Subcutaneous abdominal adipose tissue (tissue), 5 donors: ENCODE measurements around the gene CCDC28B.
A peak's percentile ranks its signal among the peaks of the same experiment; 100 is the strongest.

Experiments used
- H3K27ac ChIP-seq: one replicate; pipeline ENCODE4 v1.7.0; 2013; ENCODE audit warnings: low read depth, mild to moderate bottlenecking, inconsistent platforms, low read length, moderate library complexity
- H3K27me3 ChIP-seq, 5 donors: one replicate each; pipeline ENCODE4 v1.7.0; 2013; ENCODE audit warnings: low read length in 5 of 5, inconsistent platforms in 1 of 5; ENCODE audit not compliant: control insufficient read depth in 5 of 5, insufficient read depth in 4 of 5
- H3K36me3 ChIP-seq, 5 donors: one replicate each; pipeline ENCODE4 v1.7.0; 2013; ENCODE audit warnings: low read length in 5 of 5; ENCODE audit not compliant: control insufficient read depth in 5 of 5, insufficient read depth in 5 of 5
- H3K4me1 ChIP-seq, 5 donors: one replicate each; pipeline ENCODE4 v1.7.0; 2013; ENCODE audit warnings: low read length in 5 of 5, mild to moderate bottlenecking in 3 of 5, moderate library complexity in 1 of 5; ENCODE audit not compliant: control insufficient read depth in 5 of 5, insufficient read depth in 5 of 5
- H3K4me3 ChIP-seq, 5 donors: one replicate each; pipeline ENCODE4 v1.7.0; 2013; ENCODE audit warnings: low read length in 5 of 5, low read depth in 1 of 5
- H3K9ac ChIP-seq, 5 donors: one replicate each; pipeline ENCODE4 v1.7.0; 2013; ENCODE audit warnings: low read length in 5 of 5, mild to moderate bottlenecking in 4 of 5, moderate library complexity in 3 of 5
- H3K9me3 ChIP-seq, 5 donors: one replicate each; pipeline ENCODE4 v1.7.0; 2013; ENCODE audit warnings: low read length in 5 of 5; ENCODE audit not compliant: control insufficient read depth in 5 of 5
- donor health status: healthy.
- donor health status: healthy.
- donor health status: healthy.
- donor health status: healthy.
- donor health status: healthy.

Gene CCDC28B

DNA sequence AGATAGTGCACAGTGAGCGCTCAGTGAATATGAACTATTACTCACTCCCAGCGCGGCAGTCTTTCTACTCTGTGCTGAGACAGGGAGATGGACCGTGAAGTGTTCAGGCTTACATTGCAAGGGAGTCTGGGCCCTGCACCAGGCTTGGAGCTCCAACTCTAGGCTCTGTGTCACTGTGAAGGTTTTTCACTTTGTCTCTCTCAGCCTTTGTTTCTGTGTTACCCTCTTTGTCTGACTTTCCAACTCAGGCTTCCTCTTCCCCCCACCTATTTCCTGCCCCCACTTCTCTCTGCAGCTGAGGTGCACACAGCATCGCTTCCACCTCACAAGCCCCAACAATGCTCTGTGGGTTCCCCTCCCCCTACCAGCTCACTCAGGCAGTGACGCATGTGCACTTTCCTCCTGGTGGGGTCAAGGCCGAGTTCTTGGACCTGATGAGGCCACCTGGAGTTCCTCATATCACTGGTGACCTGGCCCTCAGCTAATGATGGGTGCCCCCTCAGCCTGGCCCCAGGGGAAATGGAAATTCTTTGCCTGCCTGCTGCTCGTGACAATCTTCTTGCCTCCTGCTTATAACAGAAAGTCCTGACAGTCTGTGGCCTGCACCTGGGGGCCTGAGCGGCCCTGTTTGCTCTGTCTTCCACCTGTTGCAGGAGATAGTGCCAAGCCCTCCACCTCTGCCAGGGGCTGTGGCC lies 49.6 kb downstream of the CCDC28B start:
- Histone ChIP-seq H3K27ac (peak overlapping the region; percentile 69), H3K9ac (peak overlapping the region in 1 of 5 donors; percentile 64), H3K4me1 (peaks cover 8 to 71% (median 36%) of the 10 kb centered on the region in 5 donors), H3K9me3 (no peaks in the 10 kb centered on the region), H3K4me3 (peak overlapping the region in 1 of 5 donors; percentile 11), H3K36me3 (no peaks in the 10 kb centered on the region), H3K27me3 (peaks cover 0 to 7% (median 3%) of the 10 kb centered on the region in 5 donors)

DNA sequence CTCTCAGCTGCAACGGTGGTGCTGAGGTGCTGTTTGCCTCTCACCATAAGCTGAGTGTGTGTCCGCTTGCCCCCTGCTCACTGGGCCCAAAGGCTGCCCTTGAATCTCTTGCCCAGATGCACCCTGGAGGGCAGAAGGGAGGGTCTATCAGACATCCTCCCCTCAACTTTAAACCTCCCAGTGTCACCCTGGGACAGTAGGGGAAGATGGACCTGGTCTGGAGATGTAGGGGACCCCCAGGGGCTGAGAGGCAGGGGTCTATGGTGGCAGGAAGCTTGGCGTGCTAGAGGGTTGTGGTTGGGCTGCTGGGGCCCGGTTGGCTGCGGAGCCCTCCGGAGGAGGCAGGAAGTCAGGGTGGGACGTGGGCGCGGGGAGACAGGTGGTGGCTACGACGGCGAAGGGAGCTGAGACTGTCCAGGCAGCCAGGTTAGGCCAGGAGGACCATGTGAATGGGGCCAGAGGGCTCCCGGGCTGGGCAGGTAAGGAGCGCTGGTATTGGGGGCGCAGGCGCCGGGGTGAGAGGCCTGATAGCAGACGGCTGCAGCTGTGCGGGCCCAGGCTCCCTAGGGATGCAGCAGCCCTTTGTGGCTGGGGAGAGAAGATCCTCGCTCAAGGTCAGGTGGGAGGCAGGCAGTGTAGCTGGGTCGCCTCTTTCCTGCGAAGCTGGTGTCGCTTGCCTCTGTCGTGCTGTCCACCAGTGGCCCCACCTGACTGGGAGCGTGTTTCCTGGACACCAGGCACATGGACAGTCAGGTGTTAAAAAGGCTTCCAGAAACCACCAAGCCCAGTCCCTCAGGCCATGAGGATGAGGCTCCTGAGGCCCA lies 50.7 kb downstream of the CCDC28B start, which contains the start of gene LCK:
LCK (plus strand) TSS at position 373 of the 824 bp plus-strand sequence. CDS start 23,065 bp downstream, outside the sequence.
- H3K27me3 ChIP-seq, result peaks cover 0 to 7% (median 3%) of the 10 kb centered on the region in 5 donors
- peaks cover 8 to 70% (median 36%) of the 10 kb centered on the region in 5 donors for H3K4me1 ChIP-seq
- H3K4me3 ChIP-seq, result peak within 1 kb of the TSS in 3 of 5 donors; percentile 6 to 38 (median 31)
- H3K27ac ChIP-seq, result peak within 1 kb of the TSS; percentile 69
- no peaks in the 10 kb centered on the region for H3K9me3 ChIP-seq
- peak within 1 kb of the TSS in 2 of 5 donors; percentile 4 to 64 for H3K9ac ChIP-seq
- H3K36me3 ChIP-seq, result no peaks in the 10 kb centered on the region
